HG02885 (cell line): Measurements from ENCODE around the gene SIK3.

Source experiments
- ATAC-seq: cut with Tn5 transposase; IDR thresholded peaks from one replicate; pipeline ENCODE4 v1.9.1; 2021; ENCODE audit warnings: mild to moderate bottlenecking; ENCODE audit not compliant: unreplicated experiment, poor library complexity

The SIK3 gene

DNA sequence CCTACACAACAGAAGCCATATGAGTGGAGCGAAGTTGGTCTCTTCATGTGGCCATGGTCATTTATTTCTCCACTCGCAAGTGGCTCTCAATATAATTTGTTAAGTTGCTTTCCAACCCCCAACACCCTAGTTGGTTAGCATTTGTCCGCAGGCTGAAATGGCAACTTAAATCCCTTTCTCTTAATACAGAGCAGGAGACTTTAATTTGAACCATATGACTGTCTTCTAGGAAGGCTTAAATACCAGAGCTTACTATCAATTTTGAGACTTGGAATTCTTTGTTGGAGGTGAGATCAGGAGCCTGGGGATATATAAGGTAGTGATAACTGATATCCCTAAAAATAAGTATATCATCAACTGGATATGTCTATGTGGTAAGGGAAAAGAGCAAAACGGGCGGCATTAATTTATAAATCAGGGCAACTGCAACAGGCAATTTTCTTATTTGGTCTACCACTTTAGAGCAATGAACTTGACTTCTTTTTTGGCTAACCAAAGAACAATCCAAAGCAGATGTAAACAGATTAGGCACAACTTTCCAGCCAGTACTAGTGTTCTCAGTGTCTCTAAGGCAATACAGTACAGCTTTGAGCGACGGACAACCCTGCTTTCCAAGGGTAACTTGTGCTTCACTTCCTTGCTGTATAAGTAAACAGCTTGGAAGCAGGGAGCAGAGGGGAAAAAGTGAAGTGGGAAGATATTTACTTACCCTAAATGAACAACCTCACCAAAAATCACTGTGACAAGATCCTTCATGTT lies 186.1 kb downstream of the SIK3 start:
- no peak for ATAC-seq

DNA sequence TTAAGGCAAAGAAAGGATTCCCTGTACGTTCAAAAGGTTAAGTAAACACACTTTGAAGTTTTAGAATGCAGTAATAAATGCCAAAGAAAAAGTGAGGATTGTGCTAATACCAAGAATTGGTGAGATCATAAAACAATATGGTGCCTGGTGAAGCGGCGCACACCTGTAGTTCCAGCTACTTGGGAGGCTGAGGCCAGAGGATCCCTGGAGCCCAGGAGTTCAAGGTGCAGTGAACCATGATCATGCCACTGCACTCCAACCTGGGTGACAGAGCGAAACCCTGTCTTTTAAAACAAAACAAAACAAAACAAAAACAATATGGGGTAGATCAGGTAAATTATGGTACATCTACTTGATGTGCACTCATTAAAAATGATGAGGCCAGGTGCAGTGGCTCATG lies 187.4 kb downstream of the SIK3 start:
- ATAC-seq, result no peak

DNA sequence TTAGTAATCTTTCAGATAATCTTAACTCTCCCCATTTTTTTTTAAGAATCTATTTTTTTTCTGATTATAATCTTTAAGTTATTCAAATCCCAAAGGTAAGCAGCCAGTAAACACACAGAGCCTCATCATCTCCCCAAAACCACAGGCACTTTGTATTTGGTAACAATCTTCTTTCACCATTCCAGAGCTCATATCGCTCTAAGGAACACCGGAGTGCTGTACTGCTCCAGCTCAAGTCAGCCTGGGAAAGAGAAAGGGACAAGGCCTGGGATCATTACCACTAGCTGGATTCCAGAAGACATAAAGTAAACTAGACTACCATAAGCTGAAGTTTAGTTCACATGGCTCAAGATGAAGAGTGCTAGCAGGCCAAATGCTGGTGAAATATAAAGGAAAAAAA lies 187.8 kb downstream of the SIK3 start:
- no peak for ATAC-seq

DNA sequence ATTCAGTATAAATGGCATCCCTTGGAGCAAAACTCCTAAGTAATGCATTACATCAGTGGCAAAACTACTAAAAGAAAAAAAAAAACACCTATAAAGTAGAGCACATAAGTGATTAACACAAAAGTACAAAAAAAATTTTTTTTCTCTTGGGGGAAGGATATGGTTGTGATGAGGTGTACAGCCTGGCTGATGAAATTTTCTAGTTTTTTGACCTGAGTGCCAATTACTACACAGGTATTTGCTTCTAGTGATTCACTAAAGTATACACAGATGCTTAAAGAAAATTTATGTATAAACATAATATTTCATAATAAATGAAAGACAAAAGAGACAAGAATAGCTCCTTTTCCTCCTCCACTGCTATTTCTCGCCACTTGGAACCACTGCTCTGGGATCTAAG lies 189.0 kb downstream of the SIK3 start:
- no peak for ATAC-seq

DNA sequence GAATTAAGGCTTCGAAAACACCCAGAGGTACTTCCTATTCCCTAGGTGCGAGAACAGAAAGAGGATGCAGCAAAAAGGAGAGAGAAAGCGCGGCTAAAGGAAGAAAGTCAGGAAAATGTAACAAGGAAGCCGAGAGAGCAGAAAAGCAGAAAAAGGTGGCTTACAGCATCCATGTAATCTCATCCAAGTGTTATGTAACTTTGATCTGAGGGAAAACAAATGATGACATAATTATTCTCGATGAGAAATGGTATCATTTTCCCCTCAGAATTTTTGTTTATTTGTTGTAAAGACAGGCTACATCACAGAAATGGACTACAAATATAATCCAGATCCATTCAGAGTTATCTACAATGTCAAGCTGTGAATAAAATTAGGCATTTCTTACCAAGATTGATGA lies 191.7 kb downstream of the SIK3 start:
- no peak for ATAC-seq

DNA sequence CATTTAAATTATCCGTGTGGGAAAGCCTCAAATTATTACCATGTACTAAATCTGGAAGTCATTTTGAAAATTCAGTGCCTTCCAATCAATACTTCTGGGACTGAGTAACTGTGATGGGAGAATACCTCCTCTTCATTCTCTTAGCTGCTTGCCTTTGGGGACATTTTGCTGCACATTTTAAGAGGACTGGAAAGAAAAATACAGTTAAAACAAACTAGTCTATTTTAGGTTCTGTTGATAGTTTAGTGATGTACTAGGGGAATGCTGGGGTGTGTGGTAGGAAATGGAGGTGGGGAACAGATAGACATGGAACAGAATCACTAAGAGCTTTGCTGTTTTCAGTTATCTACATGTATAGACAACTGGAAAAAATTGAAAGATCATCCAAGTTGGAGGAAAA lies 195.1 kb downstream of the SIK3 start:
- ATAC-seq, result no peak

DNA sequence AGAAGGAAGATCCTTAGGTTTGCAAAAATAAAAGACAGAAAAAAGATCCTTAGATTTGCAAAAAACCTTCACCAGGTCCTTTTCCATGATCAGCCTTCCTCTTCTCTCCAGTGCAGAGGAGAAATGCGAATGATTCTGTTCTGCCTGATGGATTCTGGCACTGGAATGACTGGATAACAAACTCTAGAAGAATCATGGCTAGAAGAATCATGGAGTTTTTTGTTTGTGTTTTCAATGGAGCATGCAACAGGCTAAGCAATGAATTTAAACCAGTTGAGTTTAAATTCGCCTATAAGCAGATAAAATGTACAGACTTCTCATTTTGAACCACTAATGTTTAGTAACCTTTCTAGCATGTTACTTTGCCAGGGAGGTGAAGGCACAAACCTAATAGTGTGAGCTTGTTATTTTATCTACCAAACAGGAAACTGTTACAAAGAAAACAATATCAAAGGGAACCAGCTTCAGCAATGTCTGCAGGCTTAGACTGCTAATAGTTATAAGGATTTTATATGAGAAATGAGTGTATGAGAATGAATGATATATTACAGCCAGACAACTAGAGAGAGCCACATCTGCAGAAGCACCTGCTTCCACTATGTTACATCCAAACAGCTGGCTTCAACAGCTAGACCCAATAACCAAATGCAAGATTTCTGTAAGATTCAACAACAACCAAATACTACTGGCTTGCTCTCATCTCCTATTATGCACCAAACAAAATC lies 196.1 kb downstream of the SIK3 start:
- ATAC-seq, result no peak

DNA sequence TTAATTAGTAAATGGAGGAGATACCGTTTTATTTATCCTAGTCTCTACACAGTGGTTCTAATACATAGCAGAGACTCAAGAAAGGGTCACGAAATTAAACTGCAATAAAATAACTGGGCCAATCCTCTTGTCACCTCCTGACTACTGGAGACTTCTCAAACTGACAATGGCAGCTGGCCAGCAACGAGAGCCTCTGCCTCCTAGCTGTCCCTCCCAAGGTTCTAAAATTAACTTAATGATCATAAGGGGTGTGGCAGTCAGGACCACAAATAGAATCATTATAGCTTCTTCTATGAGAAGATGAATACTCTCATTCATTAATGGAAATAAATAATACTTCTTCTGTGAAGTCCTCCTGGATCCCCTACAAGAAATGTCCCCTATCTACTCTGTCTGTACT lies 197.0 kb downstream of the SIK3 start:
- ATAC-seq, result no peak

DNA sequence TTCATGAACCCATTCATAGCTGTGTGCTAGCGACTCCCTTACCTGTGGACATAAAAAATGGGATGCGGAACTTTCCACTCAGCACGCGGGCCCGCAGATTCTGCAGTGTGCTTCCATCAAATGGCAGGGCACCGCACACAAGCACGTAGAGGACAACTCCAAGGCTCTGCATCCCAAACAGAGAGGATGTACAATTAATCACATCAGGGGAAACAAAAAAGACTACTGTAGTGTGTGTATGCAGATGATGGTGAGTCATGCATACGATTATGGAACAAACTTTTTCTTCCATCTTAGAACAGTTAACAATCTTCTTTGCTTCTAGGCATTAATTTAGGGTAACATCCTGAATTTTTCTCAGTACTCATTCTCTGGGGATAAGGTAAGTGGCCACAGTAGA lies 202.0 kb downstream of the SIK3 start:
- no peak for ATAC-seq

DNA sequence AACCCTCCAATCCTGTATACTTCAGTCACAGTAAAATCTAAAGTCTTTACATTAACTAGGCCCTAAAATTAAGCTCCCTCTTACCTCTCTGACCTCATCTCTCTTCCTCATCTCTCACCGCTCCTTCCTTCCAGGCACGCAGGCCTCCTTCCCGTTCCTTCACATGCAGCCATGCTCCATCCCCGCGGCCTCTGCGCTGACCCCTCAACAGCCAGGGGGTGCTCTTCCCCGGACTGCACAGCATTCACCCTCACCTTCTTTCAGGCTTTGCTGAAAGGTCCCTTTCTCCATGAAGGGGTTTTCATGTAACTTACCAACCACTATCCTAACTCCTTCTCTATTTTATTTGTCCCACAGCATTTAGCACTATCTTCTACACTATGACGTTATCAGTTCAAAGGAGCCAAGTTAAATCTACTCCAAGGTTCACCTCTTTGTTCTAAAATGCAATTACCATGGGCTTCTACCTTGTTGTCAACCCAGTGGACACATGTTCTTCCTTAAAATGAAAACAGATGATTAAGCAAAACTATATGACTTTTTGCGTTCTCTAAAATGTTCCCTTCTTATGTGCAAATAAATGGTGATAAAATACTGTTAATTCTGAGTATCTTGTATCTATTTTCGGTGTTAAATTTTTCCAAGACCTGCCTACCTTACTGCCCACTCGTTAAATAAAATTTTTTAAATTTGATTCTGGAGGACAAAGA lies 203.0 kb downstream of the SIK3 start:
- no peak for ATAC-seq

DNA sequence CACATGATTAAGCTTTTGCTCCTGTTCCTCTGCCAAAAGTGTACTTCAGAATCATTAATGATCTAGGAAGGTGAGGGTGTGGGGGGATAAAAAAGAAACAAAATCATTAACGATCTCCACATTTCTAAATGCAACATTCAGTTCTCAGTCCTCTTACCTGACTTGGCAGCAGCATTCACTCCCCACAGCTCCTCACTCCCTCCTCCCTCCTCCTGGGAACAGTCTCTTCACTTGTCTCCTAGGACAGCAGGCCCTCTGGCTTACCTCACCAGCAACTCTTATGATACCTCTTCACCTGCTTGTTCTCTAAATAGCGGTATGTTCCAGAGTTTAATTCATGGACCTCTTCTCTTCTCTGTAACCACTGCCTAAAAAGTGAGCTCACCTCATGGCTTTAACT lies 204.3 kb downstream of the SIK3 start:
- no peak for ATAC-seq

DNA sequence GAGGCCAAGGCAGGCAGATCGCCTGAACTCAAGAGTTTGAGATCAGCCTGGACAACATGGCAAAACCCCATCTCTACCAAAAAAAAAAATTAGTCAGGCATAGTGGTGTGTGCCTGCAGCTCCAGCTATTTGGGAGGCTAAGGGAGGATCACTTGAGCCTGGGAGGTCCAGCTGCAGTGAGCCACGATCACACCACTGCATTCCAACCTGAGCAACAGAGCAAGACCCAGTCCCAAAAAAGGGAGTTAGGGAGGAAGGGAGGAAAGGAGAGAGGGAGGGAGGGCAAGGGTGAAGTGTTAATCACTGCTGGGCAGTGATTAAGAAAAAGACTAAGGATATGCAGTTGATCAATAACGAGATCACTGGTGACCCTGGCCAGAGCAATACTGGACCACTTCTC lies 204.8 kb downstream of the SIK3 start:
- no peak for ATAC-seq

DNA sequence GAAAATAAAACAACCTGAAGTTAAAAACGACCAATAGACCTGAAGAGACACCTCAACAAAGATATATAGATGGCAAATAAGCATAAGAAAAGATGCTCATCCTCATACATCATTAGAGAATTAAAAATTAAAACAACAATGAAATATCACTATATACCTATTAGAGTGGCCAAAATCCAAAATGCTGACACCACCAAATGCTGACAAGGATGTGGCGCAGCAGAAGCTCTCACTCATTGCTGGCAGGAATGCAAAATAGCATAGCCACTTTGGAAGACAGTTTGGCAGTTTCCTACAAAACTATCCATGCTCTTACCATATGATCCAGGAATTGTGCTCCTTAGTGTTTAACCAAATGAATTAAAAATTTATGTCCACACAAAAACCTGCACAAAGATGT lies 205.9 kb downstream of the SIK3 start:
- no peak for ATAC-seq

DNA sequence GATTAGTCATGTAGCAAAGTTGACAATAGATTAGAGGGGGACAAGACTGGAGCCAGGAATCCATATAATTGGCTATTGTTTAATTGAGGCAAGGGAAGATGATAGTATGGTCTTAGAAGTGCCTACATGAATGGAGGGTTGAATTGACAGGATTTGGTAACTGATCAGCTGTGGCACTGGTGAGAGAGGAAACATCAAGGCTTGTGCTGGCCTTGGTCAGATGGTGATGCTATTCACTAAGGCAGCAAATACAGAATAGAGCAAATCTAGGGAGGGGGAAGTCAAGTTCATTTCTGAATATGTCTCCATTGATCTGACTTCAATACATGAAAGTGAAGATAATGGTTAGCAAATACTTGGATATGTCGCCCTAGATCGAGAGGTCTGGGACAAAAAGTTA lies 206.5 kb downstream of the SIK3 start:
- no peak for ATAC-seq

DNA sequence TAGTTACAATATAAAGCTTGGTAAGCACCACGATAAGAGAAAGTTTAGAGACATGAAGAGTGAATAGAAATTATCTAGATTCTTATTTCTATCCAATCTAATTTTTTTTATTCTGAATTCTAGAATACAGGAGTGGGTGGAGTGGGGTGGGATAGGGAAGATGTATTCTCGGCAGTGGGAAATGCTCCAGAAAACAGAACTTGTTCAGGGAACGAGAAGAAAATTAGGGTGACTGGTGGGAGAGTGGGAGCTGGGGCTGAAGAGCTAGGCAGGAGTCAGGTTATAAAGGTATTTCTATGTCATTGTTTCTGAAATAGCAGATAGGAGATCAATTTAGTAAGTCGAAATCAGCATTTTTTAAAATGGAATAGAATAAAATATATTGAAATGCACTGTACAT lies 207.6 kb downstream of the SIK3 start:
- no peak for ATAC-seq

DNA sequence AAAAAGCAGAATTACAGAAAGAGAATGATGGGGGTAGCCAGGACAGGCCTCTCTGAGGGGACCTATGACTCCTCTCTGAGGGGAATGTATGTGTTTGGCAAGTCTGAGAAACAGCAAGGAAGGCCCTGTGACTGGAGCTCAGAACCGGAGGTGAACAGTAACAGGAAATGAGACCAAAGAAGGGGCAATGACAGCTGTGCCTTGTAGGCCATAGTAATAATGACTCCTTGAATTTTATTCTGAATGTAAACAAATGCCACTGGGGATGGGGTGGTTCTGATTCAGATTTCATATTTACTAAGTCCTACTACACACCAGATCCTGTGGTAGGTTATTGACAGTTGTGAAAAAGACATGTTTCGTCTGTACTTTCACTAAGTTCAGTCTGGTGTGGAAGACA lies 208.0 kb downstream of the SIK3 start:
- no peak for ATAC-seq

DNA sequence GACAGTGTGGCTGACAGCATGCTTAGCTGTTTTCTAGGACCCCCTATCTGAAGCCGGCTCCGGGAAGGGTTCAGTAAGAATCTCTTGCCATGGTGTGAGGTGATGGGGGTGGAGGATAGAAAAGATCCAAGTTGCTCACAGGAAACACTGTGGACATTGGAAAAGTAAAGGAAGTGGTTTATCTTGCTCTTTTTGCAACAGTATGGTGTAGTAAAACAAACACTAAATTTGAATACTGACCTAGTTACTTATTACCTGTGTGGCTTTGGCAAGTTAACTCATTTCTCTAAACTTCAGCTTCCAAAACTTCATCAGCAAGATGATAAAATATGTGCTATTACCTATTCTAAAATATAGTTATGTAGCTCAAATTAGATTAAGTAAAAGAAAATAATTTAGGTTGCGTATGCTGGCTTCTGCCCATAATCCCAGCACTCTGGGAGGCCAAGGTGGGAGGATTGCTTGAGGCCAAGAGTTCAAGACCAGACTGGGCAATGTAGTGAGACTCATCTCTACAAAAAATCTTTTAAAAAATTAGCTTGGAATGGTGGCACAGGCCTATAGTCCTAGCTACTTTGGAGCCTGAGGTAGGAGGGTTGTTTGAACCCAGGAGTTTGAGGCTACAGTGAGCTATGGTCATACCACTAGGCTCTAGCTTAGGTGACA lies 209.2 kb downstream of the SIK3 start:
- ATAC-seq, result no peak

DNA sequence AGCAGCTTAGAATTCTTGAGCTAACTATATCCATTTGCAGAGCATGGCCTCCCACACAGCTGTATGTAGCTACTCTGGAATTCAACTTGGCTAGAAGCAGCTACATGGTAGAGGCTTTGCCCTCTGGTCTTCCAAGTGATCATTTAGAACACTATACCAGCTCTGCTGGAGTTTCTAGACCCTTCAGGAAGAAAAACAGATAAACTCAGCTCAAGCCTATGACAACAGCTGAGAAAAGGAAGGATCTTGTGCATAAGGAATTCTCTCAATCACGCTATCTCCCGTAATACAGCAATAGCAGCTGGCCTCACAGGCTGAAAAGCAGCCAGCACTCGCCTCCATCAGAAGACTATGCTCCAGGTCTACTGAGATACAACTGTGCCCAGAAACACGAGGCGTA lies 210.2 kb downstream of the SIK3 start:
- ATAC-seq, result no peak

DNA sequence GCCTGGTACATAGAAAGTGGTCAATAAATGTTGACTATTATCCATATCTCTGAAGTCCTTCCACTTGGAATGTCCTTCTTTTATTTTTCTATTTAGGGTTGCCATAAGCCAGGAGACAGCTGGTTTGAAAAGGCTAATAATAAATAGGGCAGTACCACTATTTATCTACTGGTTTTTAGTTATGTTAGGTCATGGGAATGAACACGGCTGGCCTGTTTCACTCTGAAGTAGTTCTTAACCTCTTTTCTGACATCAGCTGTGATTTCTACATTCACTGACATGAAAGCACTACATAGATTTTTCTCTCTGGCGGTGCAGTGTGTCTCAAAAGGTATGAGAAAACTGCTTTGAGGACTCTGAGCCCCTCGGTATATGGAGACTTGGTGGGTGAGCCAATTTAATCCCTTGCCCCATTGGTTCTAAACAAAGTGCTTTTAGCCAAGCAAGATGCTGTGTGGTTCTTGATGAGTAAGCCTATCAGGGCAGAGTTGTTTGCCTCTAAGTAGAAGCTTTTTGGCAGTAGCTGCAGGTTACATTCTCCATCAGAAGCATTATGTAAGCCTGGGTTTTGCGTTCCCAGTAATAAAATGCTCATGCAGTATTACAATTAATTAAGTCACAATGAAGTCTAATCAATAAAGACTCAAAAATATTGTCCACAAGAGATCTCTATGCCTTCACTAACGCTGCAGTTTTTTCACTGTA lies 212.1 kb downstream of the SIK3 start:
- no peak for ATAC-seq

DNA sequence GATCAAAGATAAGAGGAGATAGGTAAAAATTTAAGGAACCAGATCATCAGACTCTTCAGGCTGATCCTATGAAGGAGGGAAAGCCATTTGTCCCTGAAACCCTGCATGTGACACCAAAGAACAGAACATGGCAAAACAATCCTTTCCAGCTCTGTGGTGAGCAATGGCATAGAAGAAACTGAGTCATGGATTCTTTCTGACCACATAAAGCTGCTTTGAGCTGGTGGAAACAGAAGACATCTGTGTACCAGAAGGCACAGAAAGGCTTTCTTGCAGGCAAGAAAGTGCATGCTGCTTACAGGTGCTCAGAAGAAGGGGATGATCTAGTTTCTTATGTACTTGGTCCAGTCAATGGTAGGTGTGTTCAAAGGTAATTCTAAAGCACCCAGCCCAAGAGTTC lies 215.8 kb downstream of the SIK3 start:
- ATAC-seq, result no peak
